IMR-90 (cell line): Measurements from ENCODE around the gene SLC38A8. TPM values are rescaled to one million over a fixed set of nuclear protein-coding genes. Genes with fewer than 3 reads are reported as not detected.

Experiments used
- ATAC-seq: fragments of 200-7000 bp; cut with Tn5 transposase; 2 replicates; pipeline ENCODE4 v1.9.1; 2020; ENCODE audit warnings: low read depth, mild to moderate bottlenecking, moderate library complexity
- BruUV-seq: library from RNA; stranded (reverse); fragments of 400-500 nt; replicated peaks from 2 replicates; lab custom pipeline; 2021; lab: Mats Ljungman, UMichigan
- CTCF ChIA-PET: fragments of 300-600 bp; formaldehyde crosslinking; extraction: SDS; loops from one replicate; lab custom pipeline; 2021; ENCODE audit warnings: antibody characterized with exemption; lab: Yijun Ruan, JAX
- POLR2A ChIA-PET: fragments of 300-600 bp; sonication (Branson Sonifier 250); formaldehyde crosslinking; loops from one replicate; lab custom pipeline; 2022; ENCODE audit warnings: antibody characterized with exemption; ENCODE audit not compliant: unreplicated experiment; lab: Charles Lee
- DNase-seq: peaks from one replicate; pipeline ENCODE4 v3.0.0; 2013
- H2AFZ ChIP-seq: replicated peaks from 2 replicates; pipeline ENCODE3; 2013; ENCODE audit warnings: low read length, mild to moderate bottlenecking; ENCODE audit not compliant: poor library complexity
- H2AK5ac ChIP-seq: 2 replicates; pipeline ENCODE4 v1.6.1; 2013; ENCODE audit warnings: low read depth, low read length, inconsistent platforms
- H2AK9ac ChIP-seq: replicated peaks from 2 replicates; pipeline ENCODE3; 2013; ENCODE audit warnings: mild to moderate bottlenecking, low read depth, low read length, moderate library complexity; ENCODE audit not compliant: poor library complexity
- H2BK120ac ChIP-seq: 2 replicates; pipeline ENCODE4 v1.6.1; 2013; ENCODE audit warnings: low read depth, low read length, inconsistent platforms
- H2BK15ac ChIP-seq: 3 replicates; pipeline ENCODE4 v1.6.1; 2013; ENCODE audit warnings: low read depth, low read length, inconsistent platforms
- H2BK20ac ChIP-seq: 2 replicates; pipeline ENCODE4 v1.6.1; 2013; ENCODE audit warnings: low read depth, mild to moderate bottlenecking, inconsistent platforms, low read length, moderate library complexity
- H2BK5ac ChIP-seq: 2 replicates; pipeline ENCODE4 v1.6.1; 2013; ENCODE audit warnings: mild to moderate bottlenecking, low read depth, low read length, inconsistent platforms; ENCODE audit not compliant: poor library complexity, severe bottlenecking
- H3K14ac ChIP-seq: replicated peaks from 2 replicates; pipeline ENCODE4 v1.6.1; 2013; ENCODE audit warnings: low read depth, low read length, inconsistent platforms
- H3K18ac ChIP-seq: 2 replicates; pipeline ENCODE4 v1.6.1; 2013; ENCODE audit warnings: low read depth, low read length, control low read depth
- H3K23ac ChIP-seq: 2 replicates; pipeline ENCODE4 v1.6.1; 2013; ENCODE audit warnings: low read depth, low read length, inconsistent platforms
- H3K27ac ChIP-seq: 2 replicates; pipeline ENCODE4 v1.5.1; 2013; ENCODE audit warnings: mild to moderate bottlenecking, control low read depth, low read length; ENCODE audit not compliant: insufficient read depth
- H3K27me3 ChIP-seq: 2 replicates; pipeline ENCODE4 v1.6.1; 2013; ENCODE audit warnings: low read length; ENCODE audit not compliant: control insufficient read depth, insufficient read depth
- H3K36me3 ChIP-seq: 2 replicates; pipeline ENCODE4 v1.6.1; 2013; ENCODE audit warnings: low read length, mixed read lengths; ENCODE audit not compliant: control insufficient read depth, insufficient read depth
- H3K4ac ChIP-seq: 2 replicates; pipeline ENCODE4 v1.6.1; 2013; ENCODE audit warnings: low read depth, low read length, inconsistent platforms
- H3K4me1 ChIP-seq: 2 replicates; pipeline ENCODE4 v1.6.1; 2013; ENCODE audit warnings: low read length, mixed read lengths; ENCODE audit not compliant: control insufficient read depth, insufficient read depth
- H3K4me2 ChIP-seq: 2 replicates; pipeline ENCODE4 v1.6.1; 2013; ENCODE audit warnings: low read depth, mild to moderate bottlenecking, control low read depth, low read length, moderate library complexity
- H3K4me3 ChIP-seq: 2 replicates; pipeline ENCODE4 v1.5.1; 2013; ENCODE audit warnings: low read depth, mild to moderate bottlenecking, control low read depth, low read length, moderate library complexity; ENCODE audit not compliant: insufficient read depth
- H3K56ac ChIP-seq: 2 replicates; pipeline ENCODE4 v1.6.1; 2013; ENCODE audit warnings: low read length, inconsistent platforms; ENCODE audit not compliant: insufficient read depth; ENCODE audit errors: extremely low read depth
- H3K79me1 ChIP-seq, 2 experiments: 2 replicates each; pipeline ENCODE4 v1.6.1; 2013; ENCODE audit warnings: low read length in 2 of 2, inconsistent platforms in 1 of 2, low read depth in 1 of 2
- H3K9ac ChIP-seq: 2 replicates; pipeline ENCODE4 v1.6.1; 2013; ENCODE audit warnings: low read depth, low read length, control low read depth
- H3K9me1 ChIP-seq: 2 replicates; pipeline ENCODE4 v1.6.1; 2013; ENCODE audit warnings: low read length, inconsistent platforms; ENCODE audit not compliant: insufficient read depth
- H3K9me3 ChIP-seq: 2 replicates; pipeline ENCODE4 v1.6.1; 2013; ENCODE audit warnings: low read length; ENCODE audit not compliant: control insufficient read depth, insufficient read depth
- H4K20me1 ChIP-seq: 2 replicates; pipeline ENCODE4 v1.6.1; 2013; ENCODE audit warnings: low read length, inconsistent platforms; ENCODE audit not compliant: insufficient read depth
- H4K5ac ChIP-seq: 2 replicates; pipeline ENCODE4 v1.6.1; 2013; ENCODE audit warnings: mild to moderate bottlenecking, low read depth, low read length, control low read depth
- H4K8ac ChIP-seq, 2 experiments: 2 replicates each; pipeline ENCODE4 v1.6.1; 2013; ENCODE audit warnings: low read depth in 2 of 2, low read length in 2 of 2, control low read depth in 1 of 2, inconsistent platforms in 1 of 2
- H4K91ac ChIP-seq: 2 replicates; pipeline ENCODE4 v1.6.1; 2013; ENCODE audit warnings: low read depth, low read length, inconsistent platforms; ENCODE audit not compliant: insufficient read depth
- CEBPB ChIP-seq: IDR thresholded peaks from 2 replicates; pipeline ENCODE4 v1.6.1; 2012; ENCODE audit warnings: low read depth, low read length, improper control_type of control experiment
- CTCF ChIP-seq: conservative IDR thresholded peaks from 2 replicates; pipeline ENCODE4 v1.5.1; 2012; ENCODE audit warnings: mild to moderate bottlenecking, low read depth, low read length, improper control_type of control experiment
- ELK1 ChIP-seq: fragments of 150-350 bp; IDR thresholded peaks from 2 replicates; pipeline ENCODE4 v1.6.1; 2016; ENCODE audit warnings: low read depth, mild to moderate bottlenecking, low read length, moderate library complexity, borderline replicate concordance
- FOS ChIP-seq: fragments of 150-350 bp; IDR thresholded peaks from 2 replicates; pipeline ENCODE4 v1.6.1; 2016; ENCODE audit warnings: low read depth, low read length
- NFE2L2 ChIP-seq: fragments of 150-350 bp; IDR thresholded peaks from 2 replicates; pipeline ENCODE4 v1.6.1; 2016; ENCODE audit warnings: low read depth, mild to moderate bottlenecking, low read length
- RAD21 ChIP-seq: IDR thresholded peaks from 2 replicates; pipeline ENCODE4 v1.6.1; 2012; ENCODE audit warnings: low read length, improper control_type of control experiment
- USF2 ChIP-seq: fragments of 150-350 bp; IDR thresholded peaks from 2 replicates; pipeline ENCODE4 v1.6.1; 2017; ENCODE audit warnings: mild to moderate bottlenecking, antibody characterized with exemption, low read length, low read depth
- WGBS, 2 experiments: methylation state at CpG; one replicate each; pipeline versions ENCODE4 v1.1.5 to v1.1.7; 2013; ENCODE audit warnings: missing lambda C conversion rate in 2 of 2; ENCODE audit not compliant: insufficient read length in 1 of 2; ENCODE audit errors: extremely low coverage in 2 of 2; 5-methylcytosine and 5-hydroxymethylcytosine counted together
- dilution Hi-C: fragments of 300-500 bp; cut with HindIII; formaldehyde crosslinking; loops from one replicate; pipeline ENCODE4 v1.14.3; 2018; ENCODE audit warnings: low sequenced_read_pairs; ENCODE audit not compliant: unreplicated experiment
- in situ Hi-C: fragments of 300-500 bp; cut with MboI; formaldehyde crosslinking; loops from 3 replicates; pipeline ENCODE4 v1.14.3; 2019; ENCODE audit warnings: low sequenced_read_pairs, inconsistent platforms, mixed read lengths
- intact Hi-C: fragments of 100-400 bp; cut with micrococcal nuclease; formaldehyde crosslinking; loops from 2 replicates; pipeline ENCODE4 v1.10.0; 2022
- polyA plus RNA-seq, 3 experiments: library from polyadenylated mRNA; depleted of rRNA; stranded (reverse); fragments of >200 nt; gene quantifications; 2 replicates each; pipeline ENCODE4 v1.2.3, GENCODE V29; 2012; ENCODE audit warnings: low replicate concordance in 1 of 3
- total RNA-seq: library from RNA; depleted of rRNA; stranded (reverse); fragments of >200 nt; gene quantifications from 2 replicates; pipeline ENCODE4 v1.2.3, GENCODE V29; 2012

Gene SLC38A8
- total and polyA plus RNA-seq, 2 of the 4 experiments (the other 2 are of a cell fraction), result not detected

- Histone ChIP-seq H3K14ac (no peak overlapping the region), H2BK5ac (no peak overlapping the region), H3K4me1 (no peaks in the 10 kb centered on the region), H3K4me3 (no peak overlapping the region), H4K91ac (no peak overlapping the region), H3K18ac (no peak overlapping the region), H3K9me3 (no peaks in the 10 kb centered on the region), H4K8ac (no peak overlapping the region), H3K56ac (no peak overlapping the region), H2AFZ (no peak overlapping the region), H3K27me3 (peaks cover 32% of the 10 kb centered on the region), H2BK120ac (no peak overlapping the region), H3K27ac (no peak overlapping the region), H4K20me1 (0 out of 2 replicates have a peak, but pooled peaks cover 3% of the 10 kb centered on the region), H2BK15ac (no peak overlapping the region), H2AK9ac (no peak overlapping the region), H3K4ac (no peak overlapping the region), H3K9me1 (no peaks in the 10 kb centered on the region), H3K23ac (no peak overlapping the region), H4K5ac (no peak overlapping the region), H3K4me2 (no peak overlapping the region), H3K9ac (no peak overlapping the region), H3K79me1 (no peaks in the 10 kb centered on the region), H2BK20ac (no peak overlapping the region), H2AK5ac (no peak overlapping the region), H3K36me3 (peaks cover 7% of the 10 kb centered on the region; the same call in 1 of the 2 replicates)
- in situ Hi-C loops, result no loop called here
- no peak for TF ChIP-seq RAD21
- no peak for TF ChIP-seq NFE2L2
- no peak for TF ChIP-seq CEBPB
- no peak for TF ChIP-seq ELK1
- no peak for TF ChIP-seq FOS
- no peak for TF ChIP-seq CTCF
- TF ChIP-seq USF2, result no peak
- WGBS, 2 experiments, result 62% methylated on average over 11 of the region's 36 CpGs; no CpG with 5 or more reads in 1 of the 2 experiments
- BruUV-seq, result no TSS peak
- intact Hi-C loops, result no loop called here
- ChIA-PET POLR2A (no interaction called here), CTCF (interaction anchor here (0.6 to 1.0 kb wide), 3 partner anchors 16 to 54 kb away, joined by 3 to 4 read pairs (median 3); no protein-coding TSS in a partner anchor)
- DNase-seq (no peak), ATAC-seq (no peak)
- dilution Hi-C loops, result no loop called here
These were observed 2.6 kb upstream of the SLC38A8 start for GRCh38 chr16:84045001-84045817.
